H1 (cell line): Measurements from ENCODE around the gene FBXL17. TPM values are rescaled to one million over a fixed set of nuclear protein-coding genes. Genes with fewer than 3 reads are reported as not detected.

Experiments used
- ATF3 ChIP-seq: IDR thresholded peaks from 2 replicates; pipeline ENCODE4 v1.6.1; 2011; ENCODE audit warnings: low read depth, mild to moderate bottlenecking, low read length; ENCODE audit not compliant: insufficient read depth
- CBX5 ChIP-seq: fragments of 300-800, 300-1000 bp; sonication (generic); IDR thresholded peaks from 2 replicates; pipeline ENCODE4 v1.7.1; 2016; ENCODE audit warnings: antibody characterized with exemption, low read length, low read depth
- CTCF ChIP-seq, 3 experiments: IDR thresholded peaks; 1 replicate in 2 of 3; 2 replicates in 1 of 3; pipeline versions ENCODE4 v1.5.1 to v1.6.1; 2011; ENCODE audit warnings: low read length in 3 of 3, mild to moderate bottlenecking in 3 of 3, inconsistent platforms in 2 of 3, low read depth in 1 of 3, moderate library complexity in 1 of 3; ENCODE audit not compliant: insufficient read depth in 1 of 3; ENCODE audit errors: control extremely low read depth in 1 of 3
- EP300 ChIP-seq, 2 experiments: IDR thresholded peaks; 1 replicate in 1 of 2; 2 replicates in 1 of 2; pipeline ENCODE4 v1.6.1; 2011 to 2012; ENCODE audit warnings: low read depth in 2 of 2, low read length in 2 of 2, mild to moderate bottlenecking in 2 of 2, borderline replicate concordance in 1 of 2, inconsistent platforms in 1 of 2, moderate library complexity in 1 of 2
- GTF2F1 ChIP-seq: IDR thresholded peaks from 2 replicates; pipeline ENCODE4 v1.6.1; 2012; ENCODE audit warnings: low read depth, low read length, improper control_type of control experiment, borderline replicate concordance
- HDAC6 ChIP-seq: IDR thresholded peaks from one replicate; pipeline ENCODE4 v1.7.1; 2012; ENCODE audit warnings: low read depth, mild to moderate bottlenecking, inconsistent platforms, low read length, moderate library complexity
- JUN ChIP-seq: IDR thresholded peaks from 2 replicates; pipeline ENCODE4 v1.6.1; 2011; ENCODE audit warnings: low read depth, mild to moderate bottlenecking, improper control_type of control experiment, low read length
- KDM1A ChIP-seq: fragments of 200-600, 300-600 bp; sonication (generic); IDR thresholded peaks from 2 replicates; pipeline ENCODE4 v1.7.1; 2016; ENCODE audit warnings: mild to moderate bottlenecking, low read length, borderline replicate concordance
- MAFK ChIP-seq: IDR thresholded peaks from 2 replicates; pipeline ENCODE4 v1.6.1; 2012; ENCODE audit warnings: low read depth, mild to moderate bottlenecking, improper control_type of control experiment, low read length
- NANOG ChIP-seq: IDR thresholded peaks from 2 replicates; pipeline ENCODE4 v1.6.1; 2011; ENCODE audit warnings: low read length, low read depth, mild to moderate bottlenecking, inconsistent platforms; ENCODE audit not compliant: insufficient read depth, poor library complexity, severe bottlenecking
- POLR2AphosphoS5 ChIP-seq: IDR thresholded peaks from 2 replicates; pipeline ENCODE4 v1.6.1; 2011; ENCODE audit warnings: low read depth, low read length
- RAD21 ChIP-seq, 2 experiments: IDR thresholded peaks in 1 of 2; conservative IDR thresholded peaks in 1 of 2; 2 replicates each; pipeline ENCODE4 v1.6.1; 2011; ENCODE audit warnings: low read depth in 2 of 2, low read length in 2 of 2, improper control_type of control experiment in 1 of 2, inconsistent platforms in 1 of 2, mild to moderate bottlenecking in 1 of 2, moderate library complexity in 1 of 2
- RFX5 ChIP-seq: IDR thresholded peaks from 2 replicates; pipeline ENCODE4 v1.6.1; 2011; ENCODE audit warnings: low read depth, low read length, improper control_type of control experiment, borderline replicate concordance
- SIRT6 ChIP-seq: IDR thresholded peaks from one replicate; pipeline ENCODE4 v1.7.1; 2012; ENCODE audit warnings: low read length, inconsistent platforms
- SIX5 ChIP-seq: IDR thresholded peaks from 2 replicates; pipeline ENCODE4 v1.6.1; 2011; ENCODE audit warnings: mild to moderate bottlenecking, low read depth, low read length
- SP4 ChIP-seq: IDR thresholded peaks from 2 replicates; pipeline ENCODE4 v1.6.1; 2012; ENCODE audit warnings: low read length, inconsistent platforms
- SRF ChIP-seq: IDR thresholded peaks from 2 replicates; pipeline ENCODE4 v1.6.1; 2011; ENCODE audit warnings: mild to moderate bottlenecking, low read depth, low read length, moderate library complexity
- SUZ12 ChIP-seq: fragments of 200-600 bp; sonication (generic); IDR thresholded peaks from 2 replicates; pipeline ENCODE4 v1.6.1; 2012; ENCODE audit warnings: mild to moderate bottlenecking, inconsistent platforms, low read length, moderate library complexity, mixed read lengths
- TAF7 ChIP-seq: optimal IDR thresholded peaks from 2 replicates; pipeline ENCODE3; 2011; ENCODE audit warnings: low read depth, mild to moderate bottlenecking, inconsistent platforms, low read length, moderate library complexity, borderline replicate concordance
- TBP ChIP-seq: IDR thresholded peaks from 2 replicates; pipeline ENCODE4 v1.6.1; 2011; ENCODE audit warnings: low read depth, low read length, improper control_type of control experiment
- ZNF274 ChIP-seq: IDR thresholded peaks from 2 replicates; pipeline ENCODE4 v1.7.0; 2012; ENCODE audit warnings: low read length, borderline replicate concordance; ENCODE audit errors: extremely low read depth
- polyA plus RNA-seq, 7 experiments: library from polyadenylated mRNA; depleted of rRNA in 3 of 7; stranded (reverse) in 5 of 7; unstranded in 2 of 7; fragments of >200 nt in 5 of 7; fragments of 200-250 nt in 2 of 7; gene quantifications; 1 replicate in 5 of 7; 2 replicates in 1 of 7; 4 replicates in 1 of 7; pipeline versions ENCODE4 v1.2.1 to v1.2.3, GENCODE V29; 2011 to 2013; ENCODE audit warnings: missing spikeins in 2 of 7, mixed read lengths in 2 of 7
- total RNA-seq: library from RNA; stranded (reverse); fragmentation: NEBNext Ultra II Directional; extraction: Animal tissue kit (Norgen Biotek cat#: 25700); gene quantifications from 2 replicates; pipeline ENCODE4 v1.2.1, GENCODE V29; 2021

The FBXL17 gene
- total and polyA plus RNA-seq, 2 of the 8 experiments (the other 6 are each of a cell fraction or from before 2014, with no cell fraction given), result 0.35 to 4.3 TPM

- no peak for TF ChIP-seq SP4
- TF ChIP-seq KDM1A, result no peak
- no peak for TF ChIP-seq CTCF (IDR thresholded peaks at IDR 0.05; ENCODE audit: control extremely low read depth in 1 of 3, insufficient read depth in 1 of 3, low read depth in 1 of 3, low read length in 3 of 3)
- no peak for TF ChIP-seq ATF3
- no peak for TF ChIP-seq SIRT6
- no peak for TF ChIP-seq MAFK
- no peak for TF ChIP-seq GTF2F1
- no peak for TF ChIP-seq HDAC6
- no peak for TF ChIP-seq SIX5
- no peak for TF ChIP-seq SUZ12
- TF ChIP-seq POLR2AphosphoS5, result no peak
- no peak for TF ChIP-seq RFX5
- TF ChIP-seq EP300 (IDR thresholded peaks at IDR 0.05; ENCODE audit: borderline replicate concordance in 1 of 2, low read depth in 2 of 2, low read length in 2 of 2), result 0 out of 3 replicates have a peak, but pooled peaks of 1 of the 2 experiments have one; percentile 2
- TF ChIP-seq JUN, result no peak
- no peak for TF ChIP-seq NANOG
- TF ChIP-seq RAD21 (IDR thresholded peaks at IDR 0.05 in 1 of 2, conservative IDR thresholded peaks at IDR 0.05 in 1 of 2; ENCODE audit: low read depth in 2 of 2, low read length in 2 of 2), result no peak
- TF ChIP-seq SRF, result no peak
- TF ChIP-seq TAF7, result peak; percentile 1
- TF ChIP-seq ZNF274, result no peak
- TF ChIP-seq CBX5, result no peak
- no peak; the same call in 1 of the 2 replicates for TF ChIP-seq TBP
Observed at GRCh38 chr5:108381350-108381953, 446 bp downstream of the FBXL17 start (continued).
